ENCODE results near the gene MLXIP.

- peak; percentile 34; the same call in 1 of the 2 replicates for TF ChIP-seq TCF7L2 (IDR thresholded peaks at IDR 0.05; ENCODE audit: low read depth, low read length)
- TF ChIP-seq CTCF (IDR thresholded peaks at IDR 0.05), result no peak
Measured at GRCh38 chr12:122096591-122097149, 18.1 kb downstream of the MLXIP start.

Measured in Panc1 (cell line).